Measurements from ENCODE around the gene SOWAHC. TPM values are rescaled to one million over a fixed set of nuclear protein-coding genes. Genes with fewer than 3 reads are reported as not detected.
A peak's percentile ranks its signal among the peaks of the same experiment; 100 is the strongest.
"Not testable (repeated sequence)": the region's sequence is repeated elsewhere in the genome, so short reads cannot be mapped to it uniquely, and the experiment has no call there.

The SOWAHC gene
- total and polyA plus RNA-seq, 4 donors = 8.5 to 19.5 (median 14.0) TPM

DNA sequence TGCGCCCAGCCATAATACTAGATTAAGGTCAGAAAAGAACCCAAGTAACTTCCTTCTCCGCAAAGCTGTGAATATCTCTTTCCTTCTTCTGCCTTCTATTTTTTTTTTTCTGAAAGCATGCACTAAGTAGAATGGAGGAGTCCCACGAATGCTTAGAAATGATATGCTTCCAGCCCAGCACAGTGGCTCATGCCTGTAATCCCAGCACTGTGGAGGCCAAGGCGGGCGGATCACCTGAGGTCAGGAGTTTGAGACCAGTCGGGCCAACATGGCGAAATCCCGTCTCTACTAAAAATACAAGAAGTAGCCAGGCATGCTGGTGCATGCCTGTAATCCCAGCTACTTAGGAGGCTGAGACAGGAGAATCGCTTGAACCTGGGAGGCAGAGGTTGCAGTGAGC, 25.8 kb downstream of the SOWAHC start:
- not testable (repeated sequence) for H3K9me3 ChIP-seq (ENCODE audit: control insufficient read depth, insufficient read depth, low read length); H3K36me3 ChIP-seq (ENCODE audit: control insufficient read depth, insufficient read depth, low read length); H3K27ac ChIP-seq (ENCODE audit: low read depth, low read length); DNase-seq (ENCODE audit: low read depth in 4 of 6, low spot score in 6 of 6); H3K4me3 ChIP-seq (ENCODE audit: low read depth, low read length); H3K27me3 ChIP-seq (ENCODE audit: control insufficient read depth, insufficient read depth, low read length)
- 98% methylated on average over 7 of the region's 9 CpGs for WGBS (ENCODE audit: insufficient coverage)
- H3K4me1 ChIP-seq (ENCODE audit: control insufficient read depth, insufficient read depth, low read length) = peaks cover 11% of the 10 kb centered on the region

DNA sequence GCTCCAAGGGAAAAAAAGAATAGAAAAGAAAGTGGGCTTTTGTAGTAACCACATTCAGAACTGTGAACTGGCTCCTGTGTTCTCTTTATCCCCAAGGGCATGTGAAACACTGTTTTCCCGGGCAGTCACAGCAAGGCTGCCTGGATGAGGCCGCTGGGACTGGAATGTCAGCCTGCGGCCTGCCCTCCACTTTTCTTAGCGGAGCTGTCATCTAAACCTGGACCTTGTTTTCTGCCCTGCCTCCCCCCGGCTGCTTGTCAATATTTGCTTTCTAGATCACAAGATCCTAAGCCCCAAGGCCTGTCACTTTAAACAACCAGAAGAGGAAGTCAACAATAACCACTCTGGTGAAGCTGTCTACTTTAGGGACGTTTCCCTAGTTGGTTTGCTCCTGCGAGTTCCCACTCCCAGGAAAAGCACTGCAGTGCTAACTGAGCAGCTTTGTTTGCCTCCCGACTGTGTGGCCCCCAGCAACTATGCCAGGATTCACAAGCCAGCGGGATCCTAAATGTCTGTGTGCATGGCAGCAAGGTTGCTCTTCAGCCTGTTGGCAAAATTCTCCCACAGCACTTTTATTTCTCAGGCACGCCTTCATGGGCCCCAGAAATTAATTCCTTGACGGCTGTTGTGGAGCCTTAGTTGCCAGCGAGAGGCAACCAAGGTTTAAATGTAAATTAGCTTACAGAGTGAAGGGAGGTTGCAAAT, 30.6 kb downstream of the SOWAHC start:
- peak in 4 of 6 donors; percentile 12 to 71 (median 48) for DNase-seq (ENCODE audit: low read depth in 4 of 6, low spot score in 6 of 6)
- 16% methylated on average over 9 of the region's 12 CpGs for WGBS (ENCODE audit: insufficient coverage)
- Histone ChIP-seq H3K27me3 (ENCODE audit: control insufficient read depth, insufficient read depth, low read length) (no peaks in the 10 kb centered on the region), H3K27ac (ENCODE audit: low read depth, low read length) (peak overlapping the region; percentile 81), H3K9me3 (ENCODE audit: control insufficient read depth, insufficient read depth, low read length) (no peaks in the 10 kb centered on the region), H3K4me3 (ENCODE audit: low read depth, low read length) (no peak overlapping the region), H3K36me3 (ENCODE audit: control insufficient read depth, insufficient read depth, low read length) (no peaks in the 10 kb centered on the region), H3K4me1 (ENCODE audit: control insufficient read depth, insufficient read depth, low read length) (peaks cover 20% of the 10 kb centered on the region)

DNA sequence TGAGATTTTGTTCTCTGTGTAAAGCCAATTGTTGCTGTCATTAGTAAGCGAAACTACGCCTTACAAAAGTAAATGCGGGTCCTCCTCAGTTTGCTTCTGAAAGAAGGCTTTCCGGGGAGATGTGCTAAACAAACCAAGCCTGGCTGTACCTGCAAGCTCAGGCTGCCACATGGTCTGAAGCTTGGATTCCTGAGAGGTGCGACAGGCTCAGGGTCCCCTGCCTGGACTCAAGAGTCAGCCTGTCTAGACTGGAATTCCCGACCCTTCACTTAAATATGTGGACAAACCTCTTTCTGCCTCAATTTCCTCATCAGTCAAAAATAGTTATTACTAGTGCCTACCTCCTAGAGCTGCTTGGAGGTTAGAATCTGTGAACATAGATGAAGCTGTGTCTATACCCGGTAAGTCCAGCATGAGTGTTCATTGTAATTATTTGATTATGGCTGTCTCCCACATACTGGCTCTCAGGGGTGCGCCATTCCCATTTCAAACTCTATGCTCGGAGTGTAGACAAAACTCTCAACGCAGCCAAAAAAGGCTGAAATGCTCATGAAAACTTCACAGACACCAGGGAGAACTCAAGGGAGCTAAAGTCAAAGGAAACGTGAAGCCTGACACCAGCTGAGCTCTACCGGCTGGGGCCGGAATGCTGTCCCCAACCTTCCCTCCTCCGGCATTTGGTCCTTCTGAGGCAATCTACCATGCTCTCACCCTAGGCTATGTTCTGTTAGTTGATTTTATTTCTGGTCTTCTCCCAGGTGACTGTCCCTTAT, 31.4 kb downstream of the SOWAHC start:
- H3K27ac ChIP-seq (ENCODE audit: low read depth, low read length) = peak overlapping the region; percentile 81
- H3K36me3 ChIP-seq (ENCODE audit: control insufficient read depth, insufficient read depth, low read length) = no peaks in the 10 kb centered on the region
- H3K4me3 ChIP-seq (ENCODE audit: low read depth, low read length) = no peak overlapping the region
- 51% methylated on average over 7 of the region's 14 CpGs for WGBS (ENCODE audit: insufficient coverage)
- no peak for DNase-seq (ENCODE audit: low read depth in 4 of 6, low spot score in 6 of 6)
- H3K9me3 ChIP-seq (ENCODE audit: control insufficient read depth, insufficient read depth, low read length) = no peaks in the 10 kb centered on the region
- peaks cover 20% of the 10 kb centered on the region for H3K4me1 ChIP-seq (ENCODE audit: control insufficient read depth, insufficient read depth, low read length)
- no peaks in the 10 kb centered on the region for H3K27me3 ChIP-seq (ENCODE audit: control insufficient read depth, insufficient read depth, low read length)

DNA sequence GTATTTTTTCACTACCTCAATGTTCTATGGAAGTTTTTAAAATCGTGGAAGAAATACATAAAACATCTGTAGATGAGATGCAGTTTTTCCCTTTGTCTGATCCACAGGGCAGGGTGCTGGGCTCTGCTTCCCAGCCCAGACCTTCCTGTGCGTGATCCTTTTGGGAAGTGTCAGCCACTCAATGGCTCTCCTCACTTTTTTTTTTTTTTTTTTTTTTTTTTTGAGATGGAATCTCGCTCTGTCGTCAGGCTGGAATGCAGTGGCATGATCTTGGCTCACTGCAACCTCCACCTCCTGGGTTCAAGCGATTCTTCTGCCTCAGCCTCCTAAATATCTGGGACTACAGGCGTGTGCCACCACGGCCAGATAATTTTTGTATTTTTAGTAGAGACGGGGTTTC, 32.8 kb downstream of the SOWAHC start:
- H3K27ac ChIP-seq (ENCODE audit: low read depth, low read length) = no peak overlapping the region
- H3K4me3 ChIP-seq (ENCODE audit: low read depth, low read length) = no peak overlapping the region
- H3K36me3 ChIP-seq (ENCODE audit: control insufficient read depth, insufficient read depth, low read length) = no peaks in the 10 kb centered on the region
- no peak for DNase-seq (ENCODE audit: low read depth in 4 of 6, low spot score in 6 of 6)
- 60% methylated on average over 1 of the region's 8 CpGs for WGBS (ENCODE audit: insufficient coverage)
- no peaks in the 10 kb centered on the region for H3K27me3 ChIP-seq (ENCODE audit: control insufficient read depth, insufficient read depth, low read length)
- H3K4me1 ChIP-seq (ENCODE audit: control insufficient read depth, insufficient read depth, low read length) = peaks cover 20% of the 10 kb centered on the region
- H3K9me3 ChIP-seq (ENCODE audit: control insufficient read depth, insufficient read depth, low read length) = no peaks in the 10 kb centered on the region

DNA sequence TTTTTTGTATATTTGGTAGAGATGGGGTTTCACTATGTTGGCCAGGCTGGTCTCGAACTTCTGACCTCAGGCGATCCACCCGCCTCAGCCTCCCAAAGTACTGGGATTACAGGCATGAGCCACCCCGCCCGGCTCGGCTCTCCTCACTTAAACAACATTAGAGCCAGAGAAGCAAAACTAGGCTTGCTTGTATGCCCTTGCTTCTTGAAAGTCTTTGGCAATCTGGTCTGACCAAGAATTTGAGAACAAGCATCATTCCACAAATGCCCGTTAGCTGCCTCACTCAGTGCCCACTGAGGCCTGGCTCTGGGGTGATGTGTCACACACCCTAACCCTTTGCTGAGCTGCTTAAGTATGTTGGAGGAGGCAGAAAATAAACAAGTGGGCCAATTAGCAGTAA, 33.5 kb downstream of the SOWAHC start:
- H3K27me3 ChIP-seq (ENCODE audit: control insufficient read depth, insufficient read depth, low read length) = no peaks in the 10 kb centered on the region
- 97% methylated on average over 5 of the region's 7 CpGs for whole genome bisulfite sequencing (ENCODE audit: insufficient coverage)
- H3K9me3 ChIP-seq (ENCODE audit: control insufficient read depth, insufficient read depth, low read length) = no peaks in the 10 kb centered on the region
- no peaks in the 10 kb centered on the region for H3K36me3 ChIP-seq (ENCODE audit: control insufficient read depth, insufficient read depth, low read length)
- peaks cover 20% of the 10 kb centered on the region for H3K4me1 ChIP-seq (ENCODE audit: control insufficient read depth, insufficient read depth, low read length)
- no peak overlapping the region for H3K27ac ChIP-seq (ENCODE audit: low read depth, low read length)
- DNase-seq (ENCODE audit: low read depth in 4 of 6, low spot score in 6 of 6) = no peak
- H3K4me3 ChIP-seq (ENCODE audit: low read depth, low read length) = no peak overlapping the region

DNA sequence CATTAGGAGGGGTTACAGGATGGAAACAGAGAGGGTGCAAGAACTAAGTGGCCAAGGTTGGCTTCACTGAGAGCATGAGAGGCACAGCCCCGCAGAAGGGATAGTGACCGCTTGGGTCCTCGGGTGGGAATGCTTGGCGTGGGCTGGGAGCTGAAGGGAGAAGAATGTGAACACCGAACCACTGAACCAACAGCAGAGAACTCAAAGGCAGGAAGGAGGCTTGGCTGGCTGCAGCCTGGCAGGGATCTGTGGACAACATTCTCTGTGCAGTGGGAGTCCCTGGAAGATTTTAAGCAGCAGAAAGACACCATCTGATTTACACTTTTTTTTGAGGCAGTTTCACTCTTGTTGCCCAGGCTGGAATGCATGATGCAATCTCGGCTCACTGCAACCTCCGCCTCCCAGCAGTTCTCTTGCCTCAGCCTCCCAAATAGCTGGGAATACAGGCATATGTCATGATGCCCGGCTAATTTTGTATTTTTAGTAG, 33.9 kb downstream of the SOWAHC start:
- no peaks in the 10 kb centered on the region for H3K27me3 ChIP-seq (ENCODE audit: control insufficient read depth, insufficient read depth, low read length)
- peak in 1 of 6 donors; percentile 51 for DNase-seq (ENCODE audit: low read depth in 4 of 6, low spot score in 6 of 6)
- peaks cover 20% of the 10 kb centered on the region for H3K4me1 ChIP-seq (ENCODE audit: control insufficient read depth, insufficient read depth, low read length)
- no peak overlapping the region for H3K4me3 ChIP-seq (ENCODE audit: low read depth, low read length)
- 89% methylated on average over 5 of the region's 8 CpGs for WGBS (ENCODE audit: insufficient coverage)
- H3K36me3 ChIP-seq (ENCODE audit: control insufficient read depth, insufficient read depth, low read length) = no peaks in the 10 kb centered on the region
- H3K27ac ChIP-seq (ENCODE audit: low read depth, low read length) = no peak overlapping the region
- no peaks in the 10 kb centered on the region for H3K9me3 ChIP-seq (ENCODE audit: control insufficient read depth, insufficient read depth, low read length)

DNA sequence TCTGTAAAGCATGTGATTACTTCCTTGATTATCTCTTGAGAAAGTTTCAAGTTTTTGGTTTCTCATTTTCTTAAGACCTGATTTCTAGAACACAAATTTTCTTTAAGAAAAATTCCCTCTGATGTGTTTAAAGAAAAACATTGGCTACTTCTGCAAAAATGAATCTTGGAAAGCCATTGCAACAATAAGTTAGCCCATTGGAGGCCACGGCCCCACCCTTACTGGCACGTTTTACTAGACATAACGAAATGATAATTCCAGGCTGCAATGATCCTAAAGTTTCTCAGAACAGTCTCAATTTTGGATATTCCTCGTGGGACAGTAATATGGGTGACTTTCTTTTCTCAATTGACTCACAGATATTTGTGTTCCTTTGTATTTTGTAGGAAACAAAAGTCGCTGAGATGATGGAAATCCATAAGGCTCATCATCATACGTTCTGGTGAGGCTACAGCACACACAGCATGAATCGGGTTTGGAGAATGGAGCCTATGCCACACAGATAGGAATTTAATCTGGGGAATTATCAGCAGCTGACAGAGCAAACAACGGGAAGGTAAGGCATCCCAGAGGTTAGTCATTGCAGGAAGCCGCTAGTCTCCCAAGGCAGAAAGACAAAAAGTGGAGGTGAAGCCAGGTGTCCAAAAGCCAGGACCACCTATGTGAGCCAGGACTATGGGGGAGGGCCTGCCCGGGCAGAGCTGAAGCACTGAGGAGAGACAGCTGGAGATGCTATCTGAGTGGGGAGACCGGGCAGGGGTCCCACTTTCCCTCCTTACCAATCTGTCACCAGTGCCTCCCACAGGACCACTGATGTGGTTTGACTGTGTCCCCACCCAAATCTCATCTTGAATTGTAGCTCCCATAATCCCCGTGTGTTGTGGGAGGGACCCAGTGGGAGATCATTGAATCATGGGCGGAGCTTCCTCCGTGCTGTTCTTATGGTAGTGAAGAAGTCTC, 35.9 kb downstream of the SOWAHC start:
- Histone ChIP-seq H3K27me3 (ENCODE audit: control insufficient read depth, insufficient read depth, low read length) (no peaks in the 10 kb centered on the region), H3K36me3 (ENCODE audit: control insufficient read depth, insufficient read depth, low read length) (no peaks in the 10 kb centered on the region), H3K27ac (ENCODE audit: low read depth, low read length) (no peak overlapping the region), H3K9me3 (ENCODE audit: control insufficient read depth, insufficient read depth, low read length) (no peaks in the 10 kb centered on the region), H3K4me1 (ENCODE audit: control insufficient read depth, insufficient read depth, low read length) (peaks cover 9% of the 10 kb centered on the region), H3K4me3 (ENCODE audit: low read depth, low read length) (no peak overlapping the region)
- 95% methylated on average over 8 of the region's 14 CpGs for WGBS (ENCODE audit: insufficient coverage)
- no peak for DNase-seq (ENCODE audit: low read depth in 4 of 6, low spot score in 6 of 6)

DNA sequence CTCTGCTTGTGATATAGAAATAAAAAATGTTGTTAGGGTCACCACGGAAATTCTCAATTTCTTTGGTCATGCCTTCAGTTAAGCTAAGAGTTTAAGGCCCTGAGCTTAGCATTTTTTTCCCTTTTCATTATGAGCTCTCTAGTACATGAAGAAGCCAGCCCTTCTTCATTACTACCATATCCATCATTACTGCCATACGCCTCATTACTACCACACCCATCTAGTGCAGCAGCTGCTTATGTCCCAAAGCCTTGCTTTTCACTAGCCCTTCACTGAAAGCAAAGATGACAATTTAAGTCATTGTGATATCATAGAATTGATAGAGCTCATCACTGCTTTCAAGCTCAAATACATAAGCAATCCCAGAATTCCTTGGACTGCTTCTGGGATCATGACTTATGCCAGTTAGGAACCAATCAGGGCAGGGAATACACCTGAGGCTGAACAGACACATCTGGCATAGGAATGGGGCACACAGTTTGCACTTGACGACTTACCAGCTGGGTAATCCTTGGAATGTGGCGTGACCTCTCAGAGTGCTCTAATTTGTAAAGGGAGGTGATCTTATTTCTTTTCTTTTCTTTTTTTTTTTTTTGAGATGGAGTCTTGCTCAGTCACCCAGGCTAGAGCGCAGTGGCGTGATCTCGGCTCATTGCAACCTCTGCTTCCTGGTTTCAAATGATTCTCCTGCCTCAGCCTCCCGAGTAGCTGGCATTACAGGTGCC, 40.3 kb downstream of the SOWAHC start:
- no peak overlapping the region for H3K4me3 ChIP-seq (ENCODE audit: low read depth, low read length)
- no peak overlapping the region for H3K27ac ChIP-seq (ENCODE audit: low read depth, low read length)
- no peak for DNase-seq (ENCODE audit: low read depth in 4 of 6, low spot score in 6 of 6)
- peaks cover 3% of the 10 kb centered on the region for H3K4me1 ChIP-seq (ENCODE audit: control insufficient read depth, insufficient read depth, low read length)
- WGBS (ENCODE audit: insufficient coverage) = no CpG with 5 or more reads among the region's 8 CpGs
- no peaks in the 10 kb centered on the region for H3K36me3 ChIP-seq (ENCODE audit: control insufficient read depth, insufficient read depth, low read length)
- no peaks in the 10 kb centered on the region for H3K9me3 ChIP-seq (ENCODE audit: control insufficient read depth, insufficient read depth, low read length)
- H3K27me3 ChIP-seq (ENCODE audit: control insufficient read depth, insufficient read depth, low read length) = no peaks in the 10 kb centered on the region

DNA sequence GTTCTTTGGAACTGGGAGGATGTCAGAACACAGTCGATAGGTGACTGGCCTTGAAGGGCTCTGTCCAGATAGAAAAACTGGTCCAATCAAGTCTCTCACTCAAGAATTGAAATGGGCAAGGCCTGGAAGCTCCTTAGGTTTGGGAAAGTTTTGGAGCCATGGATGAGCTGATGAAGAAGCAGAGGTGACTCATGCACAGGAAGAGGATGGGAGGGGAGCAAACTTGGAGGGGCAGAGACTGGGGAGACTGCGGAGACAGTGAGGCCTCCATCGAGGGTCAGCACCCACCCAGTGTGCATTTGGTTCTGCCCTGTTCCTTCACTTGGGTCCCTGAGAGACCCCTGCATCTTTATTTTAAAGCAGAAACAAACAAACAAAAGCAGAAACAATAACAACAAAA, 41.1 kb downstream of the SOWAHC start:
- DNase-seq (ENCODE audit: low read depth in 4 of 6, low spot score in 6 of 6) = no peak
- H3K36me3 ChIP-seq (ENCODE audit: control insufficient read depth, insufficient read depth, low read length) = no peaks in the 10 kb centered on the region
- WGBS (ENCODE audit: insufficient coverage) = 100% methylated on average over 3 of the region's 3 CpGs
- no peaks in the 10 kb centered on the region for H3K9me3 ChIP-seq (ENCODE audit: control insufficient read depth, insufficient read depth, low read length)
- no peak overlapping the region for H3K4me3 ChIP-seq (ENCODE audit: low read depth, low read length)
- H3K27me3 ChIP-seq (ENCODE audit: control insufficient read depth, insufficient read depth, low read length) = no peaks in the 10 kb centered on the region
- peaks cover 5% of the 10 kb centered on the region for H3K4me1 ChIP-seq (ENCODE audit: control insufficient read depth, insufficient read depth, low read length)
- H3K27ac ChIP-seq (ENCODE audit: low read depth, low read length) = no peak overlapping the region

Data from spinal cord (tissue), 10 donors.